Measurements from ENCODE around the gene MIF.

GRCh38 chr22:23893121-23893944, 850 bp upstream of the MIF start:
- no peak for TF ChIP-seq CTCF (IDR thresholded peaks at IDR 0.05)
- TF ChIP-seq EP300 (IDR thresholded peaks at IDR 0.05), result no peak
